ENCODE measurements around the gene PGD. TPM values are rescaled to one million over a fixed set of nuclear protein-coding genes. Genes with fewer than 3 reads are reported as not detected.

Gene PGD
- polyA plus RNA-seq, 3 donors from 2014 or later: 43.9 to 51.3 (median 44.8) TPM

DNA sequence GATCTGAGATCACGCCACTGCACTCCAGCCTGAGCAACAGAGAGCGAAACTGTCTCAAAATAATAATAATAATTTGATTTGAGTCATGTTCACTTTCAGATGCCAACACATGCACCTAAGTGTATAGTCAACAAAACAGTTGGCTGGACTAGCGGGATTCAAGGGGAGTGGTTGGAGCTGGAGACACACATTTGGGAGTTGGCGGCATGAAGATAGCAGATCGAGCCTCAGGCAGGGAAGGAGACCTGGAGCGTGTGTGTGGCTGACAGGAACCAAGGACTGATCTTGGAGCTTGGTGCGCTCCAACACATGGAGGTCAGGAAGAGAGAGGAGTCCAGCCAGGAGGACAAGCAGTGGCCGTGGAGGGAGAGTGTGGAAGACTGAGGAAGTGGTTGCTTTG, 14.6 kb upstream of the PGD start:
- Mint-ChIP-seq H3K27ac (no peak overlapping the region), H3K4me1 (no peaks in the 10 kb centered on the region), H3K36me3 (peaks cover 0 to 14% (median 7%) of the 10 kb centered on the region in 3 donors), H3K4me3 (no peak overlapping the region), H3K9me3 (no peaks in the 10 kb centered on the region), H3K27me3 (ENCODE audit: low read depth in 3 of 3) (peaks cover 0 to 3% (median 2%) of the 10 kb centered on the region in 3 donors)
- no peak for DNase-seq

DNA sequence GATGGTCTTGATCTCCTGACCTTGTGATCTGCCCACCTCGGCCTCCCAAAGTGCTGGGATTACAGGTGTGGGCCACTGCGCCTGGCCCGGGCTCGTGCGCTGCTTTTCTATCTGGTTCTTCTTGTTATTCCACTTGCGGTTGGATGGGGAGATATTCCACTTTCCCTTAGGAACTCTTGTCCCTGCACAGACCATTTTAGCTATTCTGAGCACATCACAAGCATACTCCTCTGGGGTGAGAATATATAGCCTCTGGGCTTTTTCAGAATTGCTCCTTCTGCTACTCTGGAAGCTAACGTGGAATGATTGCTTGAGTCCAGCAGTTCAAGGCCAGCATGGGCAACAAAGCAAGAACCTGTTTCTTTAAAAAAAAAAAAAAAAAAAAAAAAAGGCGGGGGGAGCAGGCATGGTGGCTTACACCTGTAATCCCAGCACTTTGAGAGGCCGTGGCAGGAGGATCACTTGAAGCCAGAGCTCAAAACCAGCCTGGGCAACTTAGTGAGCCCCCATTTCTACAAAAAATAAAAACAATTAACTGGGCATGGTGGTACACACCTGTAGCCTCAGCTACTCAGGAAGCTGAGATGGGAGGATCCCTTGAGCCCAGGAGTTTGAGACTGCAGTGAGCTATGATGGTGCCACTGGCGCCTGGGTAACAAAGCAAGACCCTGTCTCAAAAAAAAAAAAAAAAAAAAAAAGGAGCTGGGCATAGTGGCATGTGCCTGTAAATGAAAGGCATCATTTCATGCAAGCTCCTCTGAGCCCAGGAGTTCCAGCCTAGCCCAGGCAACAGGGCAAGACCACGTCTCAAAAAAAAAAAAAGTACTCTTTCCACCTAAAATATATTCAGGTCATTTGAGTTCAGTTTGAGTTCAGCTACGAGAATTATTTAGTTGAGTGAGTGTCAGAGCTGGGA, 11.8 kb upstream of the PGD start:
- no peak overlapping the region for H3K27ac Mint-ChIP-seq
- peaks cover 0 to 3% (median 2%) of the 10 kb centered on the region in 3 donors for H3K27me3 Mint-ChIP-seq (ENCODE audit: low read depth in 3 of 3)
- H3K36me3 Mint-ChIP-seq: peaks cover 0 to 13% (median 7%) of the 10 kb centered on the region in 3 donors
- no peak overlapping the region for H3K4me3 Mint-ChIP-seq
- no peaks in the 10 kb centered on the region for H3K4me1 Mint-ChIP-seq
- no peaks in the 10 kb centered on the region for H3K9me3 Mint-ChIP-seq
- no peak for DNase-seq

DNA sequence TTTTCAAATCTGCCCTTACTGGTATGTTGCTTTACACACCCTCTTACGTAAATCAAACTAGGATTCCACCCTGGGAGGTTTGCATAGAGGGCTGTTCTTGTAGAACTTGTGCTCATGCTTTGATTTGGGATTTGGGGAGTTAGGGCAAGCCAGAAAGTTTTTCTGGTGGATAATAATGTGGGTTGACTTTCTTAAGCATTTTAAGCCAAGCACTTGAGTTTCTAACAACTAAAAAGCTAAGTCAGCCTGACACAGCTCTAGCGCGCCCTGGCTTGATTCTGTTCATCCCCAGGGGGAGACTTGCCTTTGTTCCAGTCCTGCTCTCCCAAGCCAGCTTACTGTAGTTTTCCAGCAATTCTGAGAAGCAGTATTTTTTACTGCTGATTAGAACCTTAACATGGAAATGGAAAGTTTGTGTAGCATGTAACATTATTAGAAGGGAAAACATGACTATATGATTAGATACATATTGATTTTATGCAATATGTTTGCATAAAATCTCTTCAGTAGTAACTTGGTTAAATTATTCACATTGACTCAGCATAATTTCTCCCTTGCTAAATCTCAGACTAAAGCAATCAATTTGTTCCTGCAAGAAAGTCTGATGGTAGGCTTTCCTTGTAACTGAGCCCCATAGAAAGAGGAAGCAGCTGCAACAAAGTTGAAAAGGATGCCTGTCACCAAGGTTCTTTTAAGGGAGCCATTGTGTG, 11.0 kb upstream of the PGD start:
- Mint-ChIP-seq H3K4me3 (no peak overlapping the region), H3K36me3 (peaks cover 0 to 12% (median 4%) of the 10 kb centered on the region in 3 donors), H3K4me1 (no peaks in the 10 kb centered on the region), H3K27me3 (ENCODE audit: low read depth in 3 of 3) (peaks cover 0 to 3% (median 2%) of the 10 kb centered on the region in 3 donors), H3K9me3 (no peaks in the 10 kb centered on the region), H3K27ac (no peak overlapping the region)
- no peak for DNase-seq

DNA sequence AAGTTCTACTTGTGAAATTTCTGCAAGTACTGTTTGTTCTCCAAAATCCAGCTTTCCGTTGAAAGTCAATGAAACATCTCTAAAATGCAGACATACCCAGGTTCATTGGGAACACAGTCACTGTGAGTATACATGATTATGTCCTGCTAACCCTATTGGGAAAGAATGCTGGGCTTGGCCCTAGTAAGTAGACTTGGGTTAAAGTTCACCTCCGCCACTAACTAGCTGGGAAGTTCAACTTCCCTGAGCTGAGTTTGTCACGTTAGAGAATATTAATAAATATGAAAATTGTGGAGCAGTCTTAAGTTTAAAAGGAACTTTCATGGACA, 10.5 kb upstream of the PGD start:
- DNase-seq: no peak
- Mint-ChIP-seq H3K27me3 (ENCODE audit: low read depth in 3 of 3) (peaks cover 0 to under 1% (median under 1%) of the 10 kb centered on the region in 3 donors), H3K9me3 (no peaks in the 10 kb centered on the region), H3K27ac (no peak overlapping the region), H3K4me3 (no peak overlapping the region), H3K4me1 (no peaks in the 10 kb centered on the region), H3K36me3 (peaks cover 0 to 7% (median 3%) of the 10 kb centered on the region in 3 donors)

DNA sequence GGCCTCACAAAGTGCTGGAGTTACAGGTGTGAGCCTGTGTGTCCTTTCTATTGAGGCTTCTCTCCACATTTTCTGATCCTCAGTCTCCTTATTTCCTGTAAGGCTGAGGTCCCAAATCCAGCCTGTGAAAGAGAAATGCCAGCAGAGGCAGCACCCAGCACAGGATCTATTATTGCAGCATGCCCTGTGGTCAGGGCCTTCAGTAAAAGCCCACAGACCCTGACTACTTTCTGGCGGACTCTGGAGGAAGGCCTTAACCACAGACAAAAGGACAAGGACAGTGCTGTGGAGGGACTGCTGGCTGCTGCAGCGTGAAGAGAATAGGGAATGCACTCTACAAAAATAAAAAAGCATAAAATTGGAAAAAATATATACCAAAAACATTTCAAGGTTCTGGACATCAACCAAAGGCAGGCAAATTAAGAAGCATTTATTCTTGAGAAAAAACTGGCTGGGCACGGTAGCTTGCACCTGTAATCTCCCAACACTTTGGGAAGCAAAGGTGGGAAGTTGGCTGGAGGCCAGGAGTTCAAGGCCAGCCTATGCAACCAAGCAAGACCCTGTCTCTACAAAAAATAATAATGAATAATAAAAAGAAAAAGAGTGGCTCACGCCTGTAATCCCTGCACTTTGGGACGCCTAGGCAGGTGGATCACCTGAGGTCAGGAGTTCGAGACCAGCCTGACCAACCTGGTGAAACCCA, 9.4 kb upstream of the PGD start:
- H3K4me1 Mint-ChIP-seq: no peaks in the 10 kb centered on the region
- no peaks in the 10 kb centered on the region for H3K9me3 Mint-ChIP-seq
- H3K4me3 Mint-ChIP-seq: no peak overlapping the region
- peaks cover 0 to 2% (median 0%) of the 10 kb centered on the region in 3 donors for H3K27me3 Mint-ChIP-seq (ENCODE audit: low read depth in 3 of 3)
- DNase-seq: no peak
- H3K36me3 Mint-ChIP-seq: peaks cover 0 to under 1% (median under 1%) of the 10 kb centered on the region in 3 donors
- no peak overlapping the region for H3K27ac Mint-ChIP-seq

DNA sequence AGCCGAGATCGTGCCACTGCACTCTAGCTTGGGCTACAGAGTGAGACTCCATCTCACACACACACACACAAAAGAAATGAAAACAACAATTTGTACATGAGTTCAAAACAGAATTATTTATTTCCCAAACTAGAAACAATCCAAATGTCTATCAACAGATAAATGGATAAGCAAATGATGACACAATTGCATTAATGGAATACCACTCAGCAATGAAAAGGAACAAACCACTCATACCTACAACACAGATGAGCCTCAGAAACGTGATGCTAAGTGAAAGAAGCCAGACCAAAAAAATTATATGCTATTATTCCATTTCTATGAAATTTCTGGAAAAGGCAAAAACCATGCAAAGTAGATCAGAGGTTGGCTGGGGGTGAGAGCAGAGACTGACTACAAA, 2.0 kb upstream of the PGD start:
- no peaks in the 10 kb centered on the region for H3K9me3 Mint-ChIP-seq
- H3K36me3 Mint-ChIP-seq: peaks cover 0 to 3% (median 0%) of the 10 kb centered on the region in 3 donors
- peaks cover 0 to 5% (median 4%) of the 10 kb centered on the region in 3 donors for H3K27me3 Mint-ChIP-seq (ENCODE audit: low read depth in 3 of 3)
- DNase-seq: no peak
- peak overlapping the region in 4 of 5 donors; percentile 39 to 74 (median 46) for H3K4me3 Mint-ChIP-seq
- H3K4me1 Mint-ChIP-seq: peaks cover 21 to 26% of the 10 kb centered on the region in 2 donors
- H3K27ac Mint-ChIP-seq: no peak overlapping the region

DNA sequence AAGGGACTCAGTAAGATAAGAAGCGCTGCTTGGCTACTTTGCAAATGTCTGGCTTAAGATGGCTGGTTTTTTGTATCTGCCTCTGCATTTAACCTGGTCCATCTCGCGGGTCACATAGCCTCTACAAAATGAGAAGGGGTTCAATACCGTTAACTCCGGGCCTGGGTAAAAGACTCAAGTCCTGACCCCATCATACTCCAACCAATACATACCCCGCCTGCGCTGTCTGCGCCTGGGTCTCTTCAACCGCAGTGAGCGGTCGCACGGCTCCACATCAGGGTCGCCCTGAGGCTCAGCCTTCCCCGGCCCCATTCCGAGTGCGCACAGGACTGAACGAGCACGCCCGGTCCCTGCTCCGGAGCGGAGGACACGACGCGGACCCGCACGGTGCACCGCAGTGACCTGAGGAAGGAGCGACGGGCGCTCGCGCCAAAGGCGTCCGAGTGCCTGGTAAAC, 558 bp upstream of the PGD start:
- Mint-ChIP-seq H3K4me3 (peak overlapping the region; percentile 92 to 95 (median 93)), H3K4me1 (peaks cover 21 to 26% of the 10 kb centered on the region in 2 donors), H3K27ac (peak overlapping the region; percentile 51 to 88 (median 78)), H3K36me3 (peaks cover 0 to 6% (median 0%) of the 10 kb centered on the region in 3 donors), H3K9me3 (no peaks in the 10 kb centered on the region), H3K27me3 (ENCODE audit: low read depth in 3 of 3) (peaks cover 0 to 5% (median 4%) of the 10 kb centered on the region in 3 donors)
- no peak for DNase-seq

DNA sequence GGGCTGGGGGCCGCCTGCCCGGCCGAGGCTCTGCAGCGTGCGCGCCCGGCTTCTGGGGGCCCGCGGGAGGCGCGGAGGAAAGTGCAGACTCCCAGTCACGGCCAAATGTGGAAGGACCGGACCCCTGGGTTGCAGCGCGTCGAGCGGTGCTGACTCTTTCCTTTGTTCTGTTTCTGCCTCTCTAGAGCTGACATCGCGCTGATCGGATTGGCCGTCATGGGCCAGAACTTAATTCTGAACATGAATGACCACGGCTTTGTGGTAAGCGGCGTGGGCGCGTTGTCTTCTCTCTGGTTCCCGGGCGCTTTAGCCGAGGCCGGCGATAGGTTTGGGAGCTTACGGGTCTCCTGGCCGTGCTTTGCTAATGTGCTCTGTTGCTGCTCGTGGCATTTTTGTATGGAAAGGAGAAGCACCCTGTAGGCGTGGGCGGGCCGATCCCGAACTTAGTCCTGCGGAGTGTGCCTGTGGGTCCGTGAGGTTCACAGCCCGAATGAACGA, 629 bp downstream of the PGD start:
- Mint-ChIP-seq H3K27ac (peak overlapping the region; percentile 56 to 82 (median 78)), H3K4me3 (peak overlapping the region; percentile 86 to 94 (median 91)), H3K27me3 (ENCODE audit: low read depth in 3 of 3) (peaks cover 0 to 6% (median 3%) of the 10 kb centered on the region in 3 donors), H3K9me3 (no peaks in the 10 kb centered on the region), H3K36me3 (peaks cover 8 to 17% (median 10%) of the 10 kb centered on the region in 3 donors), H3K4me1 (peaks cover 21 to 26% of the 10 kb centered on the region in 2 donors)
- no peak for DNase-seq

DNA sequence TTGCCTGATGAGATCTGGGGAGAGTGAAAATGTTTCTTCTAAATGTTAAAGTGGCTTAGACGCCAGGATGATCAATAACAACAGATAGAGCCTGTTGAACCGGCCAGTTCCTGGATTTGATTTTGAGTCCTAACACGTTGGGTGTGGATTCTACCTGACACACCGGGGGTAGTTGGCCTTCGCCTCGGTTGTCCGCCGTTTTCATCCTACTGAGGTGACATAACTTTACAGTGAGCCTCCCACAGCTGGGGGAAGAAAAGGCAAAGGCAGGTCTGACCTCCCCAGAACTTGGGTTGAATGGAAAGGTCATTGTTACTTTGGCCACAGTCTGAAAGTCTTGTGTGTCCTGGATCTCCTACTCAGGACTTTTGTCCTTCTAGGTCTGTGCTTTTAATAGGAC, 1.1 kb downstream of the PGD start:
- H3K36me3 Mint-ChIP-seq: peaks cover 8 to 17% (median 12%) of the 10 kb centered on the region in 3 donors
- H3K27ac Mint-ChIP-seq: peak overlapping the region in 4 of 6 donors; percentile 72 to 82 (median 79)
- peaks cover 0 to 6% (median 3%) of the 10 kb centered on the region in 3 donors for H3K27me3 Mint-ChIP-seq (ENCODE audit: low read depth in 3 of 3)
- DNase-seq: no peak
- H3K4me3 Mint-ChIP-seq: peak overlapping the region; percentile 86 to 94 (median 91)
- peaks cover 21 to 26% of the 10 kb centered on the region in 2 donors for H3K4me1 Mint-ChIP-seq
- no peaks in the 10 kb centered on the region for H3K9me3 Mint-ChIP-seq

DNA sequence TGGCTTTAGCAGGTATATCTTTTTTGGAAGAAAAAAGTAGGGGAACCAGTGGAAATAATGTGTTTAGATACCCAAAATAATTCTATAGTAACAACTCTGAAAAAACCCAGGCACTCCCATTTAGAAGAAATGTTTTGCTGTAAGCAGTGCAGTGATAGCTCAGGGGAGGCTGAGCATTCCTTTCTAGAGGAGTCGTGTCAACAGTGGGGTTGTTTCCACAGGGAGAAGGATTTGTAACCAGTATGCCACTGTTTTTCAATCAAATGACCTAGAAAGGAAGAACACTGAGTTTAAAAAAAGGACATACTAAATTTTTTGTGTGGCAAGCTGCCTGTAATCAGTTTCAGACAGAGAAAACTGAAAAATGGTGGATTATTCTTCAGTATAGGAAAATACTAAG, 2.4 kb downstream of the PGD start:
- peaks cover 0 to 4% (median 3%) of the 10 kb centered on the region in 3 donors for H3K27me3 Mint-ChIP-seq (ENCODE audit: low read depth in 3 of 3)
- no peak for DNase-seq
- peaks cover 21 to 26% of the 10 kb centered on the region in 2 donors for H3K4me1 Mint-ChIP-seq
- no peaks in the 10 kb centered on the region for H3K9me3 Mint-ChIP-seq
- peaks cover 8 to 17% (median 12%) of the 10 kb centered on the region in 3 donors for H3K36me3 Mint-ChIP-seq
- no peak overlapping the region for H3K4me3 Mint-ChIP-seq
- no peak overlapping the region for H3K27ac Mint-ChIP-seq

DNA sequence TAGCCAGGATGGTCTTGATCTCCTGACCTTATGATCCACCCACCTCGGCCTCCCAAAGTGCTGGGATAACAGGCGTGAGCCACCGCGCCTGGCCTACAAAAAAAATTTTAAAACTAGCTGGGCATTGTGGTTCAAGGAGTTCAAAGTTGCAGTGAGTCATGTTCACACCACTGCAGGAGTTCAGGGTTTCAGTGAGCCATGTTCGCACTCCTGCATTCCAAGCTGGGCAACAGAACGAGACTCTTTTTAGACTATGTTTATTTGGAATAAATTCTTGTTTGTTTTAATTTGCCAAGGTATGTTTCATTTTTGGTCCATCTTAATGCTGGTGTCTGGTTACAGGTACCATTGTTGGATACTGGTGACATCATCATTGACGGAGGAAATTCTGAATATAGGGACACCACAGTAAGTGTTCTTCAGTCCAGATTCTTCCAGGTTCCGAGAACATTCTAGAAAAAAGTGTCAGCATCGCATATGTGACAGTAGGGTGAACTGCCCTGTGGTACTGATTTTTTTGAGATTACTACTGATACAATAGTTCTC, 3.9 kb downstream of the PGD start:
- H3K36me3 Mint-ChIP-seq: peaks cover 8 to 28% (median 17%) of the 10 kb centered on the region in 3 donors
- H3K4me1 Mint-ChIP-seq: peaks cover 20% of the 10 kb centered on the region in 2 donors
- H3K9me3 Mint-ChIP-seq: no peaks in the 10 kb centered on the region
- no peak for DNase-seq
- no peak overlapping the region for H3K27ac Mint-ChIP-seq
- H3K27me3 Mint-ChIP-seq (ENCODE audit: low read depth in 3 of 3): peaks cover 0 to 4% (median 3%) of the 10 kb centered on the region in 3 donors
- no peak overlapping the region for H3K4me3 Mint-ChIP-seq

DNA sequence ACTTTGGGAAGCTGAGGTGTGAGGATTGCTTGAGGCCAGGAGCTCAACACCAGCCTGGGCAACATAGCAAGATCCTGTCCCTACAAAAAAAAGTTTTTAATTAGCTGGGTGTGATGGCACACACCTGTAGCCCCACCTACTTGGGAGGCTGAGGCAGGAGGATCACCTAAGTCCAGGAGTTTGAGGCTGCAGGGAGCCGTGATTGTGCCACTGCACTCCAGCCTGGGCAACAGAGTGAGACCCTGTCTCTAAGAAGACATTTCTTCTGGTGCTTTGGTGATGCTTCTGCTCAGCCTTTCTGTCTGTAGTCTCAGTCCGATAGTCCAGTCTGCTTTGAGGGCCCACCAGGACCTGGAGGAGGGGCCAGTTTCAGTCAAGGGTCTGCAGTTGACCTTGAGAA, 8.3 kb downstream of the PGD start:
- H3K36me3 Mint-ChIP-seq: peaks cover 15 to 49% (median 31%) of the 10 kb centered on the region in 3 donors
- DNase-seq: no peak
- H3K9me3 Mint-ChIP-seq: no peaks in the 10 kb centered on the region
- no peak overlapping the region for H3K4me3 Mint-ChIP-seq
- H3K27ac Mint-ChIP-seq: no peak overlapping the region
- H3K4me1 Mint-ChIP-seq: no peaks in the 10 kb centered on the region
- H3K27me3 Mint-ChIP-seq (ENCODE audit: low read depth in 3 of 3): peaks cover 0 to 2% (median 0%) of the 10 kb centered on the region in 3 donors
